SKM-1 (cell line): ENCODE results near the gene KLRC3.
"Not testable (repeated sequence)": the region's sequence is repeated elsewhere in the genome, so short reads cannot be mapped to it uniquely, and the experiment has no call there.

Source experiments
- DNase-seq: peaks from one replicate; lab custom pipeline; 2025; ENCODE audit not compliant: unreplicated experiment; lab: John Stamatoyannopoulos, UW

KLRC3 gene

DNA sequence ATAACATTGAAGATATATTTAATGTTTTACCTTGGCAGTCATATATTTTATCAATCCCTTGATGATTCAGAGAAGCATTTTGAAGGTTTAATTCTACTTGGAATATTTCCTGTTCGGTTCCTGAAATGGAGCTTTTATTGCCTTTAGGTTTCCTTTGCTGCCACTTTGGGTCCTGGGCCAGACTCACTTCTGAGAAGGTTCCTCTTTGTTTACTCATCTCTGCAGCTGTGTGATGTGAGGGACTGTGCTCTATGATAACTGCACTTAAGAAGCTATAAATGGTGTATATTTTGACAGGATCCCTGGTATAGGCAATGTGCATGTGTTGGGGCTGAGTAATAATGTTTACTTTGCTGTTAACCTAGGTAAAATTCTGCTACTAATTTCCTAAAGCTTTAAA, at the start of gene KLRC3:
TSS of gene KLRC3 (minus strand) at position 262 of the 400 bp plus-strand sequence. CDS start at position 217, 45 bp downstream.
- not testable (repeated sequence) for DNase-seq

DNA sequence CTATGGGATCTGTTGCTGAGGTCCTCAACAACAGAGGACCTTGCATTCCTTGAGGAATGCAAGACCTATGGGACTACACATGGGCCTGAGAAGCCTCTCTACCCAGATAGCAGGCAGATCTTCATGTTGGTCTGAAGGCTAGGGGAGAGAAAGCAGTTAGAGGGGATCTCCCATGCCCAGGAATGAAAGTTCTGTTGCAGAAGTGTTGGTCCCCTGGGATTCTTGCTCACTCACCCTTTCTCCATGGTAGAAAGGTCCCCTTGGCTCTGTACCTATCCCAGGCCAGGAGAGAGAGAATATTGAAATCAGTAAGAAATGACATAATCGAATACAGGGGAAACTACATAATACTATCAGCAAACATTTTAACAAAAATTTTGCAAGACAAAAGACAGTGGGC, 49.3 kb upstream of the KLRC3 start:
- DNase-seq, result no peak

DNA sequence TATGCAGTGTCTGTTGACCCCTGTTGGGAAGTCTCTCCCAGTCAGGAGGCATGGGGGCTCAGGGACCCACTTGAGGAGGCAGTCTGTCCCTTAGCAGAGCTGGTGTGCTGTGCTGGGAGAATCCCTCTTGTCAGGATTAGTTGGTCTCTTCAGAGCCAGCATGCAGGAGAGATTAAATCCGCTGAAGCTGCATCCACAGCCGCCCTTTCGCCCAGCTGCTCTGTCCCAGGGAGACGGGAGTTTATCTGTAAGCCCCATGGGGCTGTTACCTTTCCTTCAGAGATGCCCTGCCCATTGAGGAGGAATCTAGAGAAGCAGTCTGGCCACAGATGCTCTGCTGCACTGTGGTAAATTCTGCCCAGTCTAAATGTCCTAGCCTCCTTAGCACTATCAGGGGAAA, 45.9 kb upstream of the KLRC3 start:
- DNase-seq, result no peak

DNA sequence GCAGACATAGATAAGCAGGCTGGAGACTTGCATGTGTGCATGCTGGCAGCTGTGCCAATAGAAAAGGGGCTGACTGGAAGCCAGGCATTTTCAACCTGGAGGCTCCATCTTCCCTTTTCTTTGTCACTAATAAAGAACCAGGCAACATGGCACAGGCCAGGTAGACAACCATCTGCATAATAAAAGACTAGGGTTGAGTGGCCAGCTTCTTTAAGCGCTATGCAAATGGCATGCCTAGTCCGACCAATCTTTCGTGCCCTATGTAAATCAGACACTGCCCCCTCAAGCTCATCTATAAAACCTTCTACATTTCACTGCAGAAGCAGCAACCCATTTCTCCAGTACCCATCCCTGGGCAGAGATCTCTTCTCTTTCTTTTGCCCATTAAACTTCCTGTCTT, 37.4 kb upstream of the KLRC3 start:
- DNase-seq, result no peak

DNA sequence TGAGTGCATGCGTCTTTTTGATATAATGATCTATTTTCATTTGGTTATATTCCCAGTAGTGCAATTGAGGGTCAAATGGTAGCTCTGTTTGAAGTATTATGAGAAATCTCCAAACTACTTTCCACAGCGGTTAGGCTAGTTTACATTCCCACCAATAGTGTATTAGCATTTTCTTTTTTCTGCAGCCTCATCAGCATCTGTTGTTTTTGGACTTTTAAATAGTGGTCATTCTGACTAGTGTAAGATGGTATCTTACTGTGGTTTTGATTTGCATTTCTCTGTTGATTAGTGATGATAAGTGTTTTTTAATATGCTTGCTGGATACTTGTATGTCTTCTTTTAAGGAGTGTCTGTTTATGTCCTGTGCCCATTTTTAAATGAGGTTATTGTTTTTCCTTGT, 36.5 kb upstream of the KLRC3 start:
- no peak for DNase-seq

DNA sequence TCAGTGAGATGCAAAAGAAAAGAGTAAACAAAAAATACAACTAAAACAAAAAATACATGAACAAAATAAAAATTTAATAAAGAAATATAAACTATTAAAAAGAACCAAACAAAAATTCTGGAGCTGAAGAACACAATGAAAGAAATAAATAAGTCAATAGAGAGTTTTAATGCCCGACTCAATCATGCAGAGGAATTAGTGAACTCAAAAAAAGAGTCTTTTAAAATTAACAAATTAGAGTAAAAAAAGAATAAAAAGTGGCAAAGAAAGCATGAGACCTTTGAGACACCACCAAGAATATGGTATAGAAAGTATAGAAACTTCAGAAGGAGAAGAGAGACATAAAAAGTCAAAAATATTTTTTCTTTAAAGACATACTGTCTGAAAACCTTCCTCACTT, 35.4 kb upstream of the KLRC3 start:
- DNase-seq, result no peak

DNA sequence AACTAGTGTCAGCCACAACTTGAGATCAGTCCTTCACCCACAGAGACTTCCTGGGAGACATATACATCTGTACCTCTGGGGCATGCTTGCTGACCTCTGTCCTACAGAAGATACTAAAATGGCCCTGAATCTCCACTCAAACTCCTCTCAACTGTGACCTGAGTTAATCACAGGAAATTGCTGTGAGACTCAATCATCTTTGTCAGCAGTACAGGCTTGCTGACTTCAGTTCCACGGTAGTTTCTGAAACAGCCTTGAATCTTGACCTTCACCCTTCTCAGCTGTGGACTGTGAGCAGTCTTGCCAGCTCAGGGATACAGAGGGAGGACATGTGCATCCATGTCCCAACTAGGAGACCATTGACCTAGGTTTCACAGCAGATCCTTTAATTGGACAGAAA, 34.1 kb upstream of the KLRC3 start:
- DNase-seq, result no peak

DNA sequence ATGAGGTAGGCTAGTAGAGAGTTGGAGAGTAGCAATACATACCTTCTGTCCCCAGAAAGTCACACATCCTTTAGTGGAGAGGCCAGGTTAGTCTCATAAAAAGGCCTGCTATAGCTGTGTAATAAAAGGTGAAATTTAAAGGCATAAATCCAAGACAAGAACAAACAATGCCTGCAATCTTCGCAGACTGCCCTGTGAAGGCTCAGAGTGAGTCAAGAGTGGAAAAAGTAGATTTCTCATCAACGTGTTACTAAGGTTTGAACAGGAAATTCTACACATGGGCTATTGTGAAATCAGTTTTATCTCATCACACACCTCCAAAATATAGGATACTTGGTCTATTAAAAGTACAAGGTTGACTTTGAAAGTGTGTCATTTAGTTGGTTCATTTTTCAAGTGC, 32.8 kb upstream of the KLRC3 start, which contains the start of gene KLRC1:
TSS of gene KLRC1 (minus strand) at position 222 of the 400 bp plus-strand sequence. CDS start 2,221 bp downstream, outside the sequence.
- no peak for DNase-seq

DNA sequence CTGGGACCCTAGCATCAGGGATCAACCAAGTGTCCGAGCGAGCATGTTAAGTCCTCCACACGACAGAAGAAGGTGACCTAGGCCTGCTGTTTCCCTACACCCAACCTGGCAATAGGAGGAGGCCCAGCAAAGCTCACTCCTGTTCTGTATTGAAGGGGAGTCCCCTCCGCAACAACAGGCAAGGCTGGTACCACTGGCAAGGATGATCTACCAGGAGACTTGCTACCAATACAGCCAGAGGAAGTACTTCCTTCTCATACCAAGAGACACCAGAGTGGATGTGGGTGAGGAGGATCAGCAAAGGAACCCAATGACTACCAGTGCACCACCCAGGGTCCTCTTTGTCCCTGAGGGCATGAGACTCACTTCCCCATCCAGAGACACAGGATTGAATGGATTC, 27.8 kb upstream of the KLRC3 start:
- no peak for DNase-seq

DNA sequence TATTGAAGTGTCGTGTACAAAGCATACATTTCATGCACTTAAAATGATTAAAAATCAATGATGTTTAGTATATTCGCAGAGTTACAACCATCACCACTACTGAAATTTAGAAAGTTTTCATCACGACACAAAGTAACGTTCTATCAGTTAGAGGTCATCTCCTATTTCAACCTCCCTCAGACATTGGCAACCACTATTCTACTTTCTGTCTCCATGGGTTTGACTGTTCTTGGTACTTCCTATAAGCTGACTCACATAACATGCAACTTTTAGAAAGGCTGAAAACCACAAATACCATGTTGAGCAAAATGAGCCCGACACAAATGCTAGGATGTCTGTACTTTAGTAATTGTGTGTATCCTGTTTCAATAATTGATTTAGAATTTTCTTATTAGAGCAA, 25.7 kb upstream of the KLRC3 start:
- not testable (repeated sequence) for DNase-seq

DNA sequence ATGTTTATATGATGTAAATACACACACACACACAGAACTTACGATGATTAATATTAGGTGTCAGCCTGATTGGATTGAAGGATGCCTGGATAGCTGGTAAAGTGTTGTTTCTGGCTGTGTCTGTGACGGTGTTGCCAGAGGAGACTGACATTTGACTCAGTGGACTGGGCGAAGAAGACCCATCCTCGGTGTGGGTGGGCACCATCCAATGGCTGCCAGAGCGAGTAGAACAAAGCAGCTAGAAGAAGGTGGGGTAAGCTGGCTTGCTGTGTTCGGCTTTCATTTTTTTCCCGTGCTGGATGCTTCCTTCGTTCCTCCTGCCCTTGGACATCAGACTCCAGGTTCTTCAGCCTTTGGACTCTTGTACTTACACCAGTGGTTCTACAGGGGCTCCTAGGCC, 20.7 kb upstream of the KLRC3 start:
- not testable (repeated sequence) for DNase-seq

DNA sequence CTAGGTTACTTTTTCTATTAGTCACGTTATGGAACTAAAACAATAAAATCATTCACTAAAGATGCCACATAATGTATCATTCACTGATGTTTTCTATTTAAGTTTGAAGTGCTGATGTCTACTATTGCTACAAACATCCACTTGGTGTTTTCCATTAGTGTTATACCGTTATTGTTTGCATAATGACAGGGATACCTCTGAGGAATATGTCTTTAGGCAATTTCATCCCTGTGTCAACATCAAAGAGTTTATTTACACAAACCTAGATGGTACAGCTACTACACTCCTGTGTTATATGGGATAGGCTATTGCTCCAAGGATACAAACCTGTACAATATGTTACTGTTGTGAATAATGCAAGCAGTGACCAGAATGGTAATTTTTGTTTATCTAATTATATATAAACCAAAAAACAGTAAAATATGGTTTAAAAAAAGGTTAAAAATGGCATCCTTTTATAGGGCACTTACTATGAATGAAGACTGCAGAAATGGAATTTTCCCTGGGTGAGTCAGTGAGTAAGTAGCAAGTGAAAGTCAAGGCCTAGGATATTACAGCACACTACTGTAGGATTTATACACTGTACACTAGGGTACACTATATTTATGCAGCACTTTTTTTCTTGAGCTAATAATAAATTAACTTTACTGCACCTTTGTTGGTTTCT, 19.3 kb upstream of the KLRC3 start:
- DNase-seq, result not testable (repeated sequence)

DNA sequence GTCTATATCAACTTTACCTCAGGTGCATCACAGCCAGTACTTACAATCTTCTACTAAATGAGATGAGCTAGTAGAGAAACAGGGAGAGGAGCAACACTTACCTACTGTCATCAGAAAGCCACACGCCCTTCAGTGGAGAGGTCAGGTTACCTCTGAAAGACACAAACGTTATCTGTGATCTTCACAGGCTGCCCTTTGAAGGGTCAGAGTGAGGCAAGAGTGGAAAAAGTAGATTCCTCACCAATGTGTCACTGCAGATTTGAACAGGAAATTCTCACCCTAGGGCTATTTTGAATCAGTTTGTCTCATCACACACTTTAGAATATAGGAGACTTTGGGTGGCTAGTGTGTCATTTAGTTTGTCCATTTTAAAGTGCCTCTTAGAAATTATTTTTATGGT, 17.2 kb upstream of the KLRC3 start:
- not testable (repeated sequence) for DNase-seq

DNA sequence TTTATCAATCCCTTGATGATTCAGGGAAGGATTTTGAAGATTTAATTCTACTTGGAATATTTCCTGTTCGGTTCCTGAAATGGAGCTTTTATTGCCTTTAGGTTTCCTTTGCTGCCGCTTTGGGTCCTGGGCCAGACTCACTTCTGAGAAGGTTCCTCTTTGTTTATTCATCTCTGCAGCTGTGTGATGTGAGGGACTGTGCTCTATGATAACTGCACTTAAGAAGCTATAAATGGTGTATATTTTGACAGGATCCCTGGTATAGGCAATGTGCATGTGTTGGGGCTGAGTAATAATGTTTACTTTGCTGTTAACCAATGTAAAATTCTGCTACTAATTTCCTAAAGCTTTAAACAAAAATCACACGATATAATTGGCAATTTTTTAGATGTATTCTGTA, 15.4 kb upstream of the KLRC3 start, which contains the start of gene KLRC2:
TSS of gene KLRC2 (minus strand) at position 195 of the 400 bp plus-strand sequence. CDS start at position 171, 24 bp downstream.
- not testable (repeated sequence) for DNase-seq

DNA sequence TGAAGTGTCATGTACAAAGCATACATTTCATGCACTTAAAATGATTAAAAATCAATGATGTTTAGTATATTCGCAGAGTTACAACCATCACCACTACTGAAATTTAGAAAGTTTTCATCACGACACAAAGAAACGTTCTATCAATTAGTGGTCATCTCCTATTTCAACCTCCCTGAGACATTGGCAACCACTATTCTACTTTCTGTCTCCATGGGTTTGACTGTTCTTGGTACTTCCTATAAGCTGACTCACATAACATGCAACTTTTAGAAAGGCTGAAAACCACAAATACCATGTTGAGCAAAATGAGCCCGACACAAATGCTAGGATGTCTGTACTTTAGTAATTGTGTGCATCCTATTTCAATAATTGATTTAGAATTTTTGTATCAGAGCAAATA, 10.2 kb upstream of the KLRC3 start:
- DNase-seq, result not testable (repeated sequence)

DNA sequence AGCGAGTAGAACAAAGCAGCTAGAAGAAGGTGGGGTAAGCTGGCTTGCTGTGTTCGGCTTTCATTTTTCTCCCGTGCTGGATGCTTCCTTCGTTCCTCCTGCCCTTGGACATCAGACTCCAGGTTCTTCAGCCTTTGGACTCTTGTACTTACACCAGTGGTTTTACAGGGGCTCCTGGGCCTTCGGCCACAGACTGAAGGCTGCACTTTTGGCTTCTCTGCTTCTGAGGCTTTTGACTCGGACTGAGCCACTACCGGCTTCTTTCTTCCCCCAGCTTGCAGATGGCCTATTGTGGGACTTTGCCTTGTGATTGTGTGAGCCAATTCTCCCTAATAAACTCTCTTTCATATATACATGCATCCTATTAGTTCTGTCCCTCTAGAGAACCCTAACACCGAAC, 5.5 kb upstream of the KLRC3 start:
- not testable (repeated sequence) for DNase-seq

DNA sequence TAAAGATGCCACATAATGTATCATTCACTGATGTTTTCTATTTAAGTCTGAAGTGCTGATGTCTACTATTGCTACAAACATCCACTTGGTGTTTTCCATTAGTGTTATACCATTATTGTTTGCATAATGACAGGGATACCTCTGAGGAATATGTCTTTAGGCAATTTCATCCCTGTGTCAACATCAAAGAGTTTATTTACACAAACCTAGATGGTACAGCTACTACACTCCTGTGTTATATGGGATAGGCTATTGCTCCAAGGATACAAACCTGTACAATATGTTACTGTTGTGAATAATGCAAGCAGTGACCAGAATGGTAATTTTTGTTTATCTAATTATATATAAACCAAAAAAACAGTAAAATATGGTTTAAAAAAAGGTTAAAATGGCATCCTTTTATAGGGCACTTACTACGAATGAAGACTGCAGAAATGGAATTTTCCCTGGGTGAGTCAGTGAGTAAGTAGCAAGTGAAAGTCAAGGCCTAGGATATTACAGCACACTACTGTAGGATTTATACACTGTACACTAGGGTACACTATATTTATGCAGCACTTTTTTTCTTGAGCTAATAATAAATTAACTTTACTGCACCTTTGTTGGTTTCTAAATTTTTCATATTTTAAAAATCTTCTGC, 4.0 kb upstream of the KLRC3 start:
- DNase-seq, result not testable (repeated sequence)

DNA sequence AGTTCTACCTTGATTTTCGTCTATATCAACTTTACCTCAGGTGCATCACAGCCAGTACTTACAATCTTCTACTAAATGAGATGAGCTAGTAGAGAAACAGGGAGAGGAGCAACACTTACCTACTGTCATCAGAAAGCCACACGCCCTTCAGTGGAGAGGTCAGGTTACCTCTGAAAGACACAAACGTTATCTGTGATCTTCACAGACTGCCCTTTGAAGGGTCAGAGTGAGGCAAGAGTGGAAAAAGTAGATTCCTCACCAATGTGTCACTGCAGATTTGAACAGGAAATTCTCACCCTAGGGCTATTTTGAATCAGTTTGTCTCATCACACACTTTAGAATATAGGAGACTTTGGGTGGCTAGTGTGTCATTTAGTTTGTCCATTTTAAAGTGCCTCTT, 1.8 kb upstream of the KLRC3 start:
- not testable (repeated sequence) for DNase-seq

DNA sequence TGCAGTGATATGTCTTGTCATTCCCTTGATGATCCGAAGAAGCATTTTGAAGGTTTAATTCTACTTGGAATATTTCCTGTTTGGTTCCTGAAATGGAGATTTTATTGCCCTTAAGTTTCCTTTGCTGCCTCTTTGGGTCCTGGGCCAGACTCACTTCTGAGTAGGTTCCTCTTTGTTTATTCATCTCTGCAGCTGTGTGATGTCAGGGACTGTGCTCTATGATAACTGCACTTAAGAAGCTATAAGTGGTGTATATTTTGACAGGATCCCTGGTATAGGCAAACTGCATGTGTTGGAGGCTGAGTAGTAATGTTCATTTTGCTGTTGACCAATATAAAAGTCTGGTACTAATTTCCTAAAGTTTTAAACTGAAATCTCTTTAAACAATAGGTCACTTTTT, 11.0 kb downstream of the KLRC3 start, which contains the start of gene KLRC4:
TSS of gene KLRC4 (minus strand) at position 366 of the 400 bp plus-strand sequence. CDS start at position 184, 182 bp downstream.
- no peak for DNase-seq

DNA sequence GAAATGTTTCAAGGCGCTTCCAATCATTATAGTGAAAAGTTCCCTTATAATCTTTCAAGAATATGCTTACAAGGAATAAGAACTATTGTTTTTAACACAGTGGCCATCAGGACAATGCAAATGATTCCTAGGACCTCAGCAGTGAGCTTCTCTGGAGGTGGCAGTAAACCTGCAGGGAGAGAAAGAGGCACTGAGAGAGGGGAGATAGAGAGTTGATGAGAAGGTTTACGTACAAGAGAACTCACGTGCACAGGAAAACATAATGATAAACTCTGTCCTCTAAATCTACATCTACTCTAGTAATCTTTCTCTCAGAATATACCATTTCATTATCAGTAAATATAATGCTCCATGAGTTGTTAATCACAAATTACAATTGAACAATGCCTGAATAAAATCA, 11.6 kb downstream of the KLRC3 start:
- DNase-seq, result no peak

DNA sequence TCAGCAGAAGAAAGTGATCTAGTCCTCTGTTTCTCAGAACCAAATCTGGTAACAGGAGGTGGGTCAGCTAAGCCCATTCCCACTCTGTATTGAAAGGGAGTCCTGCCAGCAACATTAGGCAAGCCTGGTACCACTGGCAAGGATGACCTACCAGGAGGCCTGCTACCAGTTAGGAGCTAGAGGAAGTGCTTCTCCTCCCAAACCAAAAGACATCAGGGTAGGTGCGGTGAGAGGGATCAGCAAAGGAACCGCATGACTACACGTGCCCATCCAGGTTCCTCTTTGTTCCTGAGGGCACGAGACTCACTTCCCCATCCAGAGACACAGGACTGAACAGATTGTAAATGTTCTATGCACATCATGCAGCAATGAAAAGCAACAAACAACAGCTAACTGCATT, 13.7 kb downstream of the KLRC3 start:
- DNase-seq, result no peak

DNA sequence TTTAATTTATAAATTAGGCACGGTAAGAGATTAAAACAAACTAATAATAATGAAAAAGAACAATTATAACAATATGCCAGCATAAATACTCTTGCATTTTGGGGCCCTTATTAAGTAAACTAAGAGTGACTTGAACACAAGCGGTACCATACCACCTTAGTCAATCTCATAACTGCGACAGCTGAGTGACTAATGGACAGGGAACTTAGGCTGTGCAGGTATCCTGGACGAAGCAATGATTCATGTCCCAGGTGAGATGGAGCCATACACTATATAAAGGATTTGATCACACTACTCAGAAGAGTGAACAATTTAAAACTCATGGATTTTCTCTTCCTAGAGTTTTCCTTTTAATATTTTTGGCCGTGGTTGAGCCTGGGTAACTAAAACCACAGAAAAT, 15.1 kb downstream of the KLRC3 start:
- no peak for DNase-seq
